Activated T-cell treated with anti-CD3 and anti-CD28 coated beads, Interleukin-2, amount 50 U/mL, for 72 hours (primary cell): Measurements from ENCODE around the gene TCF4. TPM values are rescaled to one million over a fixed set of nuclear protein-coding genes. Genes with fewer than 3 reads are reported as not detected.

Experiments used
- ATAC-seq, 2 donors: fragments of 150-1000 bp; cut with Tn5 transposase; replicated peaks in 1 of 2; 2 replicates each; pipeline ENCODE4 v1.10.0; 2021; ENCODE audit warnings: moderate library complexity in 2 of 2, mild to moderate bottlenecking in 1 of 2
- DNase-seq, 2 donors: peaks; one replicate each; pipeline ENCODE4 v3.0.0; 2021 to 2022; ENCODE audit warnings: mixed read lengths in 1 of 2
- H3K27ac Mint-ChIP-seq: one replicate; pipeline ENCODE4 v1.8.0; 2022; ENCODE audit warnings: mild to moderate bottlenecking, moderate library complexity, mixed read lengths
- H3K27me3 Mint-ChIP-seq: one replicate; pipeline ENCODE4 v1.8.0; 2022; ENCODE audit warnings: low read depth, mixed read lengths
- H3K36me3 Mint-ChIP-seq, 2 donors: one replicate each; pipeline ENCODE4 v1.8.0; 2022; ENCODE audit warnings: mixed read lengths in 2 of 2, mild to moderate bottlenecking in 1 of 2; ENCODE audit not compliant: insufficient read depth in 2 of 2
- H3K4me1 Mint-ChIP-seq: one replicate; pipeline ENCODE4 v1.8.0; 2022; ENCODE audit warnings: low read depth, mixed read lengths
- H3K4me3 Mint-ChIP-seq, 2 donors: one replicate each; pipeline ENCODE4 v1.8.0; 2022; ENCODE audit warnings: mild to moderate bottlenecking in 2 of 2, mixed read lengths in 2 of 2, moderate library complexity in 2 of 2
- H3K9me3 Mint-ChIP-seq, 2 donors: one replicate each; pipeline ENCODE4 v1.8.0; 2022; ENCODE audit warnings: mixed read lengths in 2 of 2
- total RNA-seq, 2 donors: library from RNA; stranded (reverse); gene quantifications; one replicate each; pipeline ENCODE4 v1.2.3, GENCODE V29; 2022

Gene TCF4
- total RNA-seq, 2 donors from 2014 or later: 1.8 to 2.4 TPM

DNA sequence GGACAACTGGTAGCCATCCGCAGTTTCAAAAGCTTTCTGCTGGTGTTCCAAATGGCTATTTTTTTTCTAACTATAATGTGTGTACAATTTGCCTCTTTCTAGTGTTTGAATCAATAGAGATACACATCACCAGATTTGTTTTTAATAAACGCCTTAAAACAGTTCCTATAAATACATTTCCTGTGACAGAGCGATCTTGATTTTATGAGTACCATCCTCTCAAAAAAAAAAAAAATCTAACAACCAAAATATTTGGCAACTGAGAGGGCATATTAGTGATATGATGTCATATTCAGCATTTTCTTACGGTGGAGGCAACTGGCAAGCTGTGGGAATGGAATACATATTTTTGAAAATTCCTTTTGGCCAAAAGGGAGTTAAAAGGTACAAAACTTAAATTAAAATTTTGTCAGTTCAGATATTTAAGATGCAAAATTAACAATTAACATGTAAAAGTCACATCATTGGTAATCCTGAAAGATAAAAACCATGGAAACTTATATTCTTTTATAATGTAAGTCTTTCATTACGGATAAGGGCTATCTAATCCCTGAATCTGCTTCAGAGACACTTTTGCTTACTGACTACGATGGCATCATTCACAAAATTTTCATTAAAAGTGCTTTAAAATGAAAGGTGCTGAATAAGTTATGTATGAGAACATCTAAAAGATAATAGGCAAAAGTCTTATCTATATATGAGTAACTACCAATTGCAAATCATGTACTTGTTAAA lies 268.4 kb downstream of the TCF4 start:
- Mint-ChIP-seq H3K36me3 (peaks cover 0 to 3% of the 10 kb centered on the region in 2 donors), H3K4me3 (no peak overlapping the region), H3K27ac (no peak overlapping the region), H3K4me1 (peaks cover 15% of the 10 kb centered on the region), H3K27me3 (peaks cover 44% of the 10 kb centered on the region), H3K9me3 (no peaks in the 10 kb centered on the region)
- DNase-seq (no peak), ATAC-seq (no peak)

DNA sequence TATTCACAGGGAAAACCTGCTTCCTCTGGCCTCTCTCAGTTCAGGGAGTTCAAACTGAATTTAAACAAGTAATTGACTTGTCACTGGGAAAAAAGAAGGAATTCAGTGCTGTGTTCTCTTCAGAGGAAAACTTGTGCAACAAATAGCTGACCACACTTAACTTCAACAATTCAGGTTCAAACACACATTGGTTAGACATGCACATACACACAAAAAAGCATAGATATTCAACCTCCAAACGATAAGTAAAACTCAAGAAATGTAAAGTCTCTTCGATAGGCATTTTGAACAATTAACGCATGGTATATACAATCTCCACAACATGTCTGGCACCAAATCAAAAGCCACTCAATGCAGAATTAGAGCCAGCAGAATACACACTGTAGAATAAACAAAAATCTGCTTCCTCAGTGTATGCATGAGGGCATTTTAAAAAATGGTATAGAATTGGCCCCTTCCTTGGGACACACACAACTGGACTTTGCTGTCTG lies 269.0 kb downstream of the TCF4 start:
- no peak overlapping the region for H3K4me3 Mint-ChIP-seq
- no peak for DNase-seq
- H3K36me3 Mint-ChIP-seq: peaks cover 0 to 3% of the 10 kb centered on the region in 2 donors
- no peaks in the 10 kb centered on the region for H3K9me3 Mint-ChIP-seq
- H3K27me3 Mint-ChIP-seq: peaks cover 40% of the 10 kb centered on the region
- H3K4me1 Mint-ChIP-seq: peaks cover 15% of the 10 kb centered on the region
- no peak overlapping the region for H3K27ac Mint-ChIP-seq
- no peak for ATAC-seq

DNA sequence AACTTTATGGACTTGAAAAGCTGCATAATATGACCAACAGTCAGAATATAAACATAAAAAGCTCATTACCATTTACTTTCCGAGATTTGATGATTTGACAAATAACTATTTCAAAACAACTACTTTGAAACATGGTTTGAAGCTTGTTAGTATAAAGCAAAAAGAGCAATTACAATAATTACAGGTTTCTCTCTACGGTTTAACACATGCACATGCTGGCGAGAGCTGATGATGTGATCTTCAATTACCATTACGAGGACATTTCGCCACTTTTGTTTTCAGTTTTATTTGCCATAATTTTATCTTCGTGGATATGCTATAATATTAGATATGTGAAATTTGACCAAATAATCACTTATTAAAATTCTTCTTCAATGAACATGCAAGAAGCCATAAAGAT lies 270.1 kb downstream of the TCF4 start:
- no peak for DNase-seq
- peaks cover 0 to 3% of the 10 kb centered on the region in 2 donors for H3K36me3 Mint-ChIP-seq
- no peak overlapping the region for H3K4me3 Mint-ChIP-seq
- H3K27ac Mint-ChIP-seq: no peak overlapping the region
- H3K27me3 Mint-ChIP-seq: peaks cover 30% of the 10 kb centered on the region
- peaks cover 15% of the 10 kb centered on the region for H3K4me1 Mint-ChIP-seq
- ATAC-seq: no peak
- no peaks in the 10 kb centered on the region for H3K9me3 Mint-ChIP-seq

DNA sequence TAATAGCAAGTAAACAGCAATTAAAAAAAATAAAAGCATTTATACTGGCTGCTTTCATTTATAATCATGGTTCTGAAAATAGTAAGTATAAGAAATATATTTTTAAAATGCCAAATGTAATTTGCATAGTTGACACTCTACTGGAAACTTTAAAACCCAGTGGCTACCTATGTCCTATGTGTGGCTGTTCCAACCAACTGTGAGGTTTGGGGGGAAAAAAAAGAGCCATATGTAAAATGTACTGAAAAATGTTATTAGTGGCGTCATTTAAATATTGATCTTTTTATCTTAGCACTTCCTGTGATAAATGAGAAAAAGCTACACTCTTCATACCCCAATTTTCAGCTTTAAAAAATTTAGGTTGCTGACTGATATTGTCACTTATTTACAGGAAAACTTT lies 270.7 kb downstream of the TCF4 start:
- H3K27ac Mint-ChIP-seq: no peak overlapping the region
- H3K27me3 Mint-ChIP-seq: peaks cover 30% of the 10 kb centered on the region
- ATAC-seq (no peak), DNase-seq (no peak)
- H3K9me3 Mint-ChIP-seq: no peaks in the 10 kb centered on the region
- H3K36me3 Mint-ChIP-seq: peaks cover 0 to 3% of the 10 kb centered on the region in 2 donors
- H3K4me3 Mint-ChIP-seq: no peak overlapping the region
- peaks cover 15% of the 10 kb centered on the region for H3K4me1 Mint-ChIP-seq

DNA sequence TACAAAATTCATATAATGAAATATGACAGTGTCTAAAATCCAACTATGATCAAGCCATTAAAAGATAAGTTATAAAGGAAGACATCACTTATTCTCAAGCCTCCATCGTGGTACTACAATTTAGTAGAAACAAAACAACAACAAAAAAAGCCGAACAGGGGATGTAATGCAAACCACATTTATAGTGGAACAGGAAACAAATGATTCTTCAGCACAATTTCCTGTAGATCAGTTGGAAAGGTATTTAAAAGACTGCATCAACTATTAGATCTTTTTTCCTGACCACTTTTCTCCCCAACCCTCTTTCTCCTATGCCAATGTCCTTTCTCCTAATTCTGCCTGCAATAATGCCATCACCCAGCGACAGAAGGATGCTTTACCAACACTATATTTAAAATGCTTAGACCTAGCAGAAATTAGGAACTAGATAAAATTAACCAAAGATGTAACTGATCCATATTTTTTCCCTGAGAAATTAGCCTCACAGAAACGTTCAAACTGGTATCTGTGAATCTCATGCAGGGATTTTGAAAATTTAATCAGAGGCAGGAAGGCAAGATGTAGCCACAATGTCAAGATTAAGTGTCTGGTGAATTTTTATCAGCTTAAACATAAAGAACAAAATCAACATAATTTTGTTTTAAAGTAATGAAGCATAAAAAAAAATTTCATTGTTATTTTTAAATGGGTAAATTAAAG lies 271.4 kb downstream of the TCF4 start:
- Mint-ChIP-seq H3K27me3 (peaks cover 25% of the 10 kb centered on the region), H3K27ac (no peak overlapping the region), H3K4me1 (peaks cover 10% of the 10 kb centered on the region), H3K9me3 (no peaks in the 10 kb centered on the region), H3K4me3 (no peak overlapping the region), H3K36me3 (peaks cover 0 to 2% of the 10 kb centered on the region in 2 donors)
- no peak for ATAC-seq
- no peak for DNase-seq

DNA sequence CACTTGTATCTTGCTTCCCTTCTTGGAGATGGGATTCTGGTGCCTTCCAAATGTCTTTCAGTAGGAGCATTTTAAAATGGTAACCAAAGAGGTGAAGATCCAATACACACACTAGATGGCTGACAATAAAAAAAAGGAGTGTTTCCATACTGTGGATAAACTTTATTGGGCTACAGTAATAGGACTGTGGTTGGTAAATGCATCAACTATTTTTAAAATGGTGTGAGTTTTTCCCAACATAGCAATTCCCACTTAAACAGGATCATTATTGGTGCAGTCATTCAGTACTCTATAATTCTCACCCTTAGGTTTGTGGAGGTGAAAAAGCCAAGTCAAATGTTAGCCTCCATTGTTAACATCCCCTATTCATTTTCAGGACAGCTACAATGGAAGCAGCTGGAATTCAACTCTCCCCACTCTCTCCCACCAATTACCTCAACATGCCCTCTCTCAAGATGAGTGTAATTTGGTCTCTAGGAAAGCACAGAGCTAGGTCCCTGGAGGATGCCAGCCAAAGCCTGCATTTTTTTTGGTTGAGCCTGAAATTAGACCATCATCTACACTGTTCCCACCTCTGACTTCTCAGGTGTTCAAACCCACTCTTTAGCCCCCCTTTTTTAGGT lies 273.3 kb downstream of the TCF4 start:
- DNase-seq: no peak
- Mint-ChIP-seq H3K36me3 (no peaks in the 10 kb centered on the region), H3K9me3 (no peaks in the 10 kb centered on the region), H3K27me3 (peaks cover 10% of the 10 kb centered on the region), H3K4me1 (peaks cover 6% of the 10 kb centered on the region), H3K27ac (no peak overlapping the region), H3K4me3 (no peak overlapping the region)
- no peak for ATAC-seq

DNA sequence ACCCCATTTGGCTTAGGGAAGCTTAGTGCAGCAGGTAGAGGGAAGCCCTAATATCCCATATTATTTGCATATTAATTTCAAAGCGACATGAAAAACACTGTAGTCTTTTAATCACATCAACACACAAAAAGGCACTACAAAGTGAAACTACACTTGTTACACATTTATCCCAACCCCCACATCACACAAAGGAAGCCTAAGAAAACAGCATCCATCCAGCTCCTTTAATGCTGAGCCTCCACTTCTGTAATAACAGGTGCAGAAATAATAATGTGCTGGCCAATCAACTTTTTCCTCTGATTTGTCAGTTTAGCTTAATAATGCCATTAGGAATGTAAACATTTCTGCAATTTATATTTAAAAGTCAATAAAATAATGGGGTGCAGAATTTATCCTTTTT lies 274.0 kb downstream of the TCF4 start:
- H3K27me3 Mint-ChIP-seq: peaks cover 5% of the 10 kb centered on the region
- H3K36me3 Mint-ChIP-seq: no peaks in the 10 kb centered on the region
- no peak overlapping the region for H3K4me3 Mint-ChIP-seq
- peaks cover 6% of the 10 kb centered on the region for H3K4me1 Mint-ChIP-seq
- H3K9me3 Mint-ChIP-seq: no peaks in the 10 kb centered on the region
- DNase-seq (no peak), ATAC-seq (no peak)
- H3K27ac Mint-ChIP-seq: no peak overlapping the region

DNA sequence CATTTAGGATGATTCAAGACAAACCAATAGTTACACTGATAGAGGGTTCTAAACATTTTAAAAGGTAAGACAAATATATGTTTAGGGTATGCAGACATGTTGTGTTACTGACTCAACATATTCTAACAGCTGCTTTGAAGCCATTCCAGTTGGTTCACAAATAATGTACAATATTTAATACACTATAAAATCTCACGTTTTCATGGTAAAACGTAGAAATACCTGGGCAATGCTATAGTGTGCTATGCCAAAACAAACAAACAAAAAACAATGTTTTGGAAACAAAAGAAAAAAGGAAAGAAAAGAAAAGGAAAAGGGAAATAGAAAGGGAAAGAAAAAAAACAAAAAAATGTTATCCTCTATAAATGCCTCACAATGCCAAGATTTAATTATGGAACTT lies 277.1 kb downstream of the TCF4 start:
- DNase-seq: no peak
- no peaks in the 10 kb centered on the region for H3K27me3 Mint-ChIP-seq
- H3K36me3 Mint-ChIP-seq: no peaks in the 10 kb centered on the region
- no peaks in the 10 kb centered on the region for H3K4me1 Mint-ChIP-seq
- H3K4me3 Mint-ChIP-seq: no peak overlapping the region
- no peak for ATAC-seq
- no peaks in the 10 kb centered on the region for H3K9me3 Mint-ChIP-seq
- no peak overlapping the region for H3K27ac Mint-ChIP-seq

DNA sequence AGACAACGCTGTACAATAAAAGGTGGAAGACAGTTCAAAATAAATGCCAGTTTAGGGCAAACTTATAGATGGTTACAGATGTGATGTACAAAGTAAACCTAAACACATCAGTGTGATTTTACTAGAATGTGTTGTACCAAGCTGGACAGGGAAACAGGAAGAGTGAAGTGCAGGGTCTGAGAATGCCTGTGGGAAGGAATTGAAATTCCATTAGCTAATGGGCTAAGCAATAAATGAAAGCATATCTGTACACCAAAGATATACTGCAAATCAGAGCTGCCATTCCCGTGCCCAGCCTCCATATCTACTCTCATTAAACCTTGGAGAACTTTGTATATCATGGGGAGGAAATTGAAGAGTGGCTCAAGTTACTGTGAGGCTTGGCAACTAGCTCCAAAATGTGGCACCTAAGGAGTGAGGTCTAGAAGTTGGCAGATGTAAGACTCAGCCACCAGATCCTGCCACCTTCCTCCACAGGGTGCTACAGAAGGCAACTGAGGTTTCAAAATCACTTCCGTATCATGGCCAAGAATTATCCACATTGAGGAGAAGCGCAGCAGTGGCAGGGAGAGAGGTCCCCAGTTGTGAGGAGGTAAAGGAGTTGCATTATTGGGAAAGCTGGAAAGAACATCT lies 277.8 kb downstream of the TCF4 start:
- Mint-ChIP-seq H3K4me1 (no peaks in the 10 kb centered on the region), H3K27ac (no peak overlapping the region), H3K4me3 (no peak overlapping the region), H3K9me3 (no peaks in the 10 kb centered on the region), H3K27me3 (no peaks in the 10 kb centered on the region), H3K36me3 (no peaks in the 10 kb centered on the region)
- DNase-seq: no peak
- ATAC-seq: no peak

DNA sequence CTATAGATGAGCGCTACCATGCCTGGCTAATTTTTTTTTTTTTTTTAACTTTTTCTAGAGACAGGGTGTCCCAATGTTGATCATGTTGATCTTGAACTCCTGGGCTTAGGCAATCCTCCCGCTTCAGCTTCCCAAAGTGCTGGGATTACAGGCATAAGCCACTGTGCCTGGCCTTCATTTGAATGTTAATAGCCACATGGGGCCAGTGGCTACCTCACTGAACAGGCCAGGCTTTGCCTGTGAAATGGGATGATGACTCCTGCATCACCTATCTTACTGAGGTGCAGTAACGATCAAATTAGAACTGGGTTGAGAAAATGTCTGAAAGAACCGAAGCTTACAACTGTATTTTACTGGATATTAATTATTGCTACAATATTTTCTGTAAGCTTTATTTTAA lies 278.7 kb downstream of the TCF4 start:
- Mint-ChIP-seq H3K4me3 (no peak overlapping the region), H3K27me3 (no peaks in the 10 kb centered on the region), H3K36me3 (no peaks in the 10 kb centered on the region), H3K9me3 (no peaks in the 10 kb centered on the region), H3K4me1 (no peaks in the 10 kb centered on the region), H3K27ac (no peak overlapping the region)
- DNase-seq: no peak
- ATAC-seq: no peak

DNA sequence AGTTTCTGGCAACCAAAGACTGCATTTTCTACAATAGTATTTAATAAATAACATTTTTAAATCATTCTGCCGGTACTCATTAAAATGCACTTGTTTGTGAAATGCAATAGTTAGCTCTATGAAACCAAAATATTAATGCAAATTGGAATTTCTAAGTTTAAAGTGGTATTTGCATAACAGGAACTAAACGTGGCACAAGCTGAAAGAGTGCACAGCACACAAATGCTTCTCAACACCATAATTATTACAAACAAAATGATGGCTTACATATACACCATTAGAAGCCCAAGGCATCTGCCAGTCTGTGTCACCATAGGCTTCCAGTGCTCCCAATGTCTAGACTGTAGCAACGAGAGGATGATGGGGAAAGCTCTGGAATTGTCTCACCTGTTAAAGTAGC lies 280.5 kb downstream of the TCF4 start:
- no peaks in the 10 kb centered on the region for H3K27me3 Mint-ChIP-seq
- no peaks in the 10 kb centered on the region for H3K9me3 Mint-ChIP-seq
- H3K4me3 Mint-ChIP-seq: no peak overlapping the region
- no peaks in the 10 kb centered on the region for H3K4me1 Mint-ChIP-seq
- no peak for DNase-seq
- no peak overlapping the region for H3K27ac Mint-ChIP-seq
- no peaks in the 10 kb centered on the region for H3K36me3 Mint-ChIP-seq
- no peak for ATAC-seq

DNA sequence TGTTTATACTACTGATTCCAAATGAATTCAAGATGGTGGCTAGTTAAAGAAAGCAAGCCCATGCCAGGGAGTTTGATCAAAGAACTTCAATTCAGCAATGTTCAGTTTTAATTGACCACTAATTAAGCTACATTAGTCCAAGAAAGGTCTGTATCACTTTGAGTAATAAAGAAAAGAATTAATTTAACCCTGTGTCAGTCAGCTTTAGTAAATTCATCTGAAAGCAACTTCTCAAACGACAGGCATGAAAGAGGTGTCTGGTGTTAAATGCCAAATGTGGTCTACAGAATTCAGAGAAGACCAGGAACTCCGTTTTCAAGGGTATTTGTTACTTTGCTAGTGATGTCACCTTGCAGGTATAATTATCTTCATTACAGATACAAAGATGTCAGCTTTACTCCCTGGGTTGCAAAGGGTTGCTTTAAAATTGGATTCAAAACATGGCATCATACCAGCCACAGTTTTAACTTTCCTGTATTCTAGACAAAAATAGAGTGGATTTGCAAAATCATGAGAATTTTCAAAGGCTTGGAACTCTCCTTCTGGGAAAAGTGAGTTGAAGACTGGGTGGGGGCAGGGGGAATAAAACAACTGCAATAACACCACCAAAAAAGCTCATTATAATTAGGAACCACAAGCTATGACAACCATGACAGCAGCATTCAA lies 281.5 kb downstream of the TCF4 start:
- no peak overlapping the region for H3K27ac Mint-ChIP-seq
- H3K4me3 Mint-ChIP-seq: no peak overlapping the region
- no peak for DNase-seq
- H3K36me3 Mint-ChIP-seq: no peaks in the 10 kb centered on the region
- H3K27me3 Mint-ChIP-seq: no peaks in the 10 kb centered on the region
- no peaks in the 10 kb centered on the region for H3K4me1 Mint-ChIP-seq
- ATAC-seq: no peak
- no peaks in the 10 kb centered on the region for H3K9me3 Mint-ChIP-seq
